Stimulated activated CD4-positive, alpha-beta T cell treated with anti-CD3 and anti-CD28 coated beads, Interleukin-15, amount 100 ng/mL, for 48 hours (primary cell): Measurements from ENCODE around the gene CDH18.

Source experiments
- DNase-seq, 2 donors: peaks; one replicate each; pipeline ENCODE4 v3.0.0-alpha.2; 2020; ENCODE audit warnings: low read depth in 2 of 2

Gene CDH18

GRCh38 chr5:19584131-19584530, 403.9 kb downstream of the CDH18 start:
- no peak for DNase-seq

DNA sequence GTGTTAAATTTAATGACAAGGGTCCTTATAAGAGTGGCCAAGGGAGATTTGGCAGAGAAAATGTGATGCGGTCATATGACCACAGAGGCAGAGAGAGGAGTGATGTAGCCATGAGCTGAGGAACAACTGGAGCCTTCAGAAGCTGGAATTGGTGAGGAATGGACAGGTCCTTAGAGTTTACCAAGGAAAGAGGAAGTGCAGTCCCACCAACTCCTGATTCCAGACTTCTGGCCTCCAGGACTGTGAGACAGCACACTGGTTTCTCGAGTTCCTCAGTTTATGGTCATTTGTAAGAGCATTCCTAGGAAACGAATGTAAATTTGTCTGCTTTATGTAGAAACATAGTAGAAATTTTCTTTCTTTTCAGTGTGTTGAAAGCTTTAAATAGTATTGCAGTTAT, 410.1 kb downstream of the CDH18 start:
- no peak for DNase-seq

GRCh38 chr5:19568004-19568403, 420.0 kb downstream of the CDH18 start:
- DNase-seq = no peak

- DNase-seq = no peak
These were observed 422.5 kb downstream of the CDH18 start for GRCh38 chr5:19565466-19565865.

DNA sequence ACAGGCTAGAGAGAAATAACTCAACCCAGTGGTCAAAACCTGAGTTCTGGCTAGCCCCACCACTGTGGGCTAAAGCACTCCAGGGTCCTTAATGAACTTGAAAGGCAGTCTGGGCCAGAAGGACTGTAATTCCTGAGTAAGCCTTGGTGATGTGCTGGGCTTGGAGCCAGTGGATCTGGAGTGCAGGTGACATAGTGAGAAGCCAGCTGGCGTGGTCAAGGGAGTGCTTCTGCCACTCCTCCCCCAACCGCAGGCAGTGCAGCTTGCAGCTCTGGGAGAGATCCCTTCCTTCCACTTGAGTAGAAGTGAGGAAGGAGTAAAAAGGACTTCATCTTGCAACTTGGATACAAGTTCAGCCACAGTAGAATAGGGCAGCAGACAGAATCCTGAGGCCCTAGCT, 424.0 kb downstream of the CDH18 start:
- no peak for DNase-seq

DNA sequence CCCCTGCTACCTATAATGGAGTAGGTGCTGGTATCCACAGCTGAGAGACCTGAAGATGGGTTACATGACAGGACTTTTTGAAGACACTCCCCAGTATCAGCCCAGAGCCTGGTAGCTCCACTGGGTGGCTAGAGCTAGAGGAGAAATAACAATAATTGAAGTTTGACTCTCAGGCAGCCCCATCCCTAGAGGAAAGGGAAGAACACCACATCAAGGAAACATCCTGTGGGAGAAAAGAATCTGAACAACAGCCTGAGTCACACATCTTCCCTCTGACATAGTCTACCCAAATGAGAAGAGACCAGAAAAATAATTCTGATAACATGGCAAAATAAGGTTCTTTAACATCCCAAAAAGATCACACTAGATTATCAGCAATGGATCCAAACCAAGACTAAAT, 432.1 kb downstream of the CDH18 start:
- no peak for DNase-seq

DNA sequence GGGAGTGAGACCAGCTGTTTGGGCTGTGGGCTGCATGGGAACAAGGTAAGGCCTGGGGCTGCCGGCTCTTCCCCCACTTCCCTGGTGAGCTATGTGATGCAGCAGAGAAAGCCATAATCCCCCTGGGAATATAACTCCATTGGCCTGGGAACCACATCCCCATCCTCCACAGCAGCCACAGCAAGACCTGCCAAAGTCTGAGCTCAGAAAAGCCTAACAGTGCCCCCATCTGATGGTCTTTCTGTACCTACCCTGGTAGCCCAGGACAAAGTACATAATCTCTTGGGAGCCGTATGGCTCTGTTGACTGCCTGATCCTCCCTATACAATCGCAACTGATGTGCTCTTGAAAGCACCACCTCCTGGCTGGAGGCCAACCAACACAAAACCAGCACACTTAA, 432.6 kb downstream of the CDH18 start:
- no peak for DNase-seq

GRCh38 chr5:19554524-19554923, 433.5 kb downstream of the CDH18 start:
- no peak for DNase-seq

DNA sequence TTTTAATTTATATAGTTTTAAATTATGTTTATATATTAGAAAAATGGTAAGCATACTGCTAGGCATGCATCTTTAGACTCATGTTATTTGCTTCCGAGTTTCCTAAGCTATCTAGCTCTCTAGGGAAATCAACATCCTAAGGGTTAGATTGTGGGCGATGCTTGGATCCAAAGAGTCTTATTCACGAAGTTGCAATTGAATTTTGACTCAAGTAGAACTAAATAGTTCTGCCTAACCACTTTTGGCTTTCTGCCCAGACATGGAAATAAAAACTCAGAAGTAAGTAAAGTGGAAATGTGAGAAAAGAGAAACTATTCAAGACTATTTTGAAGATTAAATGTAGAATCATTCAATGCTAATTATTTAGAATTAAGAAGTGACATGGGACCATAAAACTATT, 440.4 kb downstream of the CDH18 start:
- DNase-seq = no peak

- DNase-seq = no peak
These were observed 441.5 kb downstream of the CDH18 start for GRCh38 chr5:19546521-19546920.

DNA sequence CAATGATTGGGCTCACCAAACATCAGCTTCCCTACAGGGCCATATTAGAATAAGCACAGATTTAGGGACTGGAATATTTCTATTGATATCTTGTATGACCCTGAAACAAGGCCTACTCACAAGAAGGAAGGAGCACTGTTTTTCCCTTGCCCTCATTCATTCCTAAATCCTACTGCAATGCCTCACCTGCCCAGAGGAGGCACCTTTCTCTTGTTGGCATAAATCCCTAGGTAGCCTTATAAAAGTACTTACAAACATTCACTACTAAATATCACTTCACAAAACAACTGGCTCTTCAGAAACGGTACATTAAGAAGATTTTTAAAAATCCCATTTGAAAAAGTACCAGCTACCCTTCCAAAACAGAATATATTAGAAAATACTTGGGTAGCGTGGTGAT, 449.4 kb downstream of the CDH18 start:
- no peak for DNase-seq

DNA sequence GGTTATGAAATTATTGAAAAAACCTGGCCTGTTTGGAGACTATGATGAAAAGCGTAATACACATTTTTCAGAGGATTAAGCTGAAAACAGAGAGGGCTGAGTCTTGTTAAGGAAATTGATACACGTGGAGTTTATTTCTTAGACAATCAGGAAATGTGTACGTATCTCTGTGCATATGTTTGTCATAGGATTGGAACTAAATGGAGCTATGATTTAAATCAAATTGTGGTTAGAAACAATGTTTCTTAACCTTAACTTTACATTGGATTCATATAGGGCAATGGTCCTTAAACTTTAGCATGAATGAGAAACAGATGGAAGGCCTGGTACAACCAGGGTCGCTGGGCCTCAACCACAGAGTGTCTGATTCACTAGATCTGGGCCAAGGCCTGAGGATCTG, 451.6 kb downstream of the CDH18 start:
- no peak for DNase-seq

DNA sequence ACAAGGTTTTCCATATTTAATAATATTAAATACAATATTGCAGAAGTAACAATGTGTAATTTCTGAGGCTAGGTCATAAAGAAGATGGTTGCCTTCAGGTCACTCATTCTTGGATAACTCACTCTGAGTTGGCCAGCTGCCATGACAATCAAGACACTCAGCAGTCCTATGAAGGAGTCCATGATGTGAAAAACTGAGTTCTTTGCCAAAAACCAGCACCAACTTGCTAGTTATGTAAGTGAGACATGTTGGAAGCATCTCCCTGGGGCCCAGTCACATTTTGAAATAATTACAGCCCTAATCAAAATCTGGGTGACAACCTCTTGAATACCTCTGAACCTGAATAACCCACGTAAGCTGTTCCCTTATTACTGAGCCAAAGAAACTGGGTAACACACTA, 453.2 kb downstream of the CDH18 start:
- DNase-seq = no peak

- no peak for DNase-seq
These were observed 455.1 kb downstream of the CDH18 start for GRCh38 chr5:19532936-19533335.

DNA sequence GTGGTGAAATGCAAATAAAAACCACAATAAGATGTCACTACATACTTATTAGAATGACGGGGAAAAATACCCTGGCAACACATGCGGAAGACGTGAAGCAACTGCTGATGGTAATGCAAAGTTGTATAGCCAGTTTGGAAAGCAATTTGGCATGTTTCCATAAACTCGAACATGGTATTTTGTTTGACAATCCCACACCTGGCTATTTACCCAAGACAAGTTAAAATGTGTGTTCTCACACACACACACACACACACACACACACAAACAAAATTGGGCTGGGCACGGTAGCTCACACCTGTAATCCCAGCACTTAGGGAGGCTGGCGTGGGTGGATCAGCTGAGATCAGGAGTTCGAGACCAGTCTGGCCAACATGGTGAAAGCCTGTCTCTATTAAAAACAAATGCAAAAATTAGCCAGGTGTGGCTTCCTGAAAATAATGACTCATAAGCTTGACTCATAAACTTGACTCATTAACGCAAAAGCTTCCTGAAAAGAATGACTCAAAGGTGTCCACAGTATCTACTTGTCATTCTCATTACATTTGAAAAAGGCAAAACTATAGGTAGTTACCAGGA, 456.5 kb downstream of the CDH18 start:
- DNase-seq = no peak

GRCh38 chr5:19519448-19519847, 468.6 kb downstream of the CDH18 start:
- DNase-seq = no peak

DNA sequence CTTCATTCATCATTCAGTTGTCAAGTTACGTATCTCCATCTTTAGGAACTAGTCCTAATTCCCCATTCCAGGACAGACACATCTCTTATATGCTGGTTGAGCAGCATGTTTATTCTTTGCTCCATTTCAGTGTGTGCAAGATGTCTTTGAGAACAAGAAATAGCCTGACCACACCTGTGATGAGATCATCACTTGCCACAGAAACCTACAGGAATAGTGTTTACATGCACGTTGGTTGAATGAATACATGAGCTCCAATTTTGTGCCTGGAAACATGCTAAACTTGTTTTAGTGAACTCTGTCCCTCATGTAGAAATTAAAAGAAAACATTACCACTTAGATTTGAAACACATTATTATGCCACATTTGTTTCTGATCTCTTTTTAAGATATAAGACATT, 489.1 kb downstream of the CDH18 start:
- DNase-seq = no peak

DNA sequence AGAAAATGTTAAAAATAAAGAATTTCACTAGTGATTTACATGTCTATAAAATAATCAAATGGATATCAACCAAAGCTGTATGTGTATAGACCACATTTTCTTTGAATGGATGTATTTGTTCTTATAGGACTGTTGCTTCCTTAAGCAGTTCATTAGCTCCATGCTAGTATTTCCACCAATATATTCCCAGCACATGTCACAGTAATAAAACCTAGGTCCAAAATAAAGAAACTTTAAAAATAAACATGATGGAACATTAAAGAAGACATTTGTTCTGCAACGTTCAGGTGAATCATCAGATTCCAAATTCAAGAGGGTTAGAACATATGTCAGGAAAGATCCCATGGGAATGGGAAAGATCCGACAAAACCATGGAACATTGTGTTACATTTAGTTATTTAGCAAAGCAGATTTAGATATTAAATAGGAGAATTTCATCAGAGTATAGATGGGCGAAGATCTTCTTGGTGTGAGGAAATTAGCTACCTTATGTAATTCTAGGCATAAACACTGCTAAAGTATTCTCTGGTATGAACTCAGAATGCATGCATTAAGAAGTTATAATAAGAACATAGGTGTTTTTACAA, 490.7 kb downstream of the CDH18 start:
- no peak for DNase-seq

GRCh38 chr5:19496056-19496455, 491.9 kb downstream of the CDH18 start:
- no peak for DNase-seq

GRCh38 chr5:19492861-19493260, 495.1 kb downstream of the CDH18 start:
- DNase-seq = no peak

DNA sequence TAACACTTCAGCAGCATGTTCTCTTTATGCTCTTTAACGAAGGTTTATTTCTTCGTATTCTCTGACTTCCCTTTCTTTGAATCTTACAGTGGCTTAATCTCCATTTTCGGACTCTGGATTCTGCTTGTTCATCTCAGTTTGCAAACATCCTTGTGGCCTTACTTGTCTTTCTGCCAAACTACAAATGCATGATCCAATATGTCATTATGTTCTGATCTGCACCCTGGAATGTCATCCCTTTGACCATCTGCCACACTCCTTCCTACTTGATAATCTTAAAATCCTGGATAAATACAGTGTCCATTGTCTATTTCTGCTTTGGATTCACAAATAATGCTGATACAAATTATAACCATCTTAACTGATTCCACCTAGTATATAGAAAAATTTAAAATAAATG, 499.2 kb downstream of the CDH18 start:
- DNase-seq = no peak

GRCh38 chr5:19487480-19487879, 500.5 kb downstream of the CDH18 start:
- no peak for DNase-seq

- no peak for DNase-seq
These were observed 508.4 kb downstream of the CDH18 start for GRCh38 chr5:19479562-19479961.

GRCh38 chr5:19462019-19462418, 526.0 kb downstream of the CDH18 start:
- no peak for DNase-seq
